Stimulated activated naive CD4-positive, alpha-beta T cell (primary cell): ENCODE results near the gene ZRANB2.

ENCODE experiments used
- DNase-seq, 6 experiments: peaks; one replicate each; lab custom pipeline; 2025; lab: John Stamatoyannopoulos, UW

The ZRANB2 gene

GRCh38 chr1:71028981-71029380 lies 51.9 kb downstream of the ZRANB2 start:
- DNase-seq = no peak

GRCh38 chr1:71027991-71028390 lies 52.8 kb downstream of the ZRANB2 start:
- no peak for DNase-seq

- no peak for DNase-seq
These were observed 54.7 kb downstream of the ZRANB2 start for GRCh38 chr1:71026093-71026492.

GRCh38 chr1:71023515-71023914 lies 57.3 kb downstream of the ZRANB2 start:
- DNase-seq = no peak

- DNase-seq = no peak
These were observed 61.4 kb downstream of the ZRANB2 start for GRCh38 chr1:71019233-71019969.

- no peak for DNase-seq
These were observed 62.0 kb downstream of the ZRANB2 start for GRCh38 chr1:71018791-71019190.

GRCh38 chr1:71015745-71016144 lies 65.1 kb downstream of the ZRANB2 start:
- no peak for DNase-seq

GRCh38 chr1:71014178-71014579 lies 66.7 kb downstream of the ZRANB2 start:
- DNase-seq = no peak
